HepG2 (cell line): ENCODE measurements around the gene SYCE3. TPM values are rescaled to one million over a fixed set of nuclear protein-coding genes. Genes with fewer than 3 reads are reported as not detected.

ENCODE experiments used
- ATAC-seq: fragments of 200-7000 bp; cut with Tn5 transposase; 3 replicates; pipeline ENCODE4 v1.9.1; 2020; ENCODE audit warnings: mild to moderate bottlenecking, moderate library complexity
- BruUV-seq: library from RNA; stranded (reverse); fragments of 400-500 nt; replicated peaks from 2 replicates; lab custom pipeline; 2021; lab: Mats Ljungman, UMichigan
- CTCF ChIA-PET: fragments of 300-600 bp; formaldehyde crosslinking; extraction: SDS; loops from one replicate; lab custom pipeline; 2021; ENCODE audit warnings: low total read pairs, inconsistent platforms, low intra/inter-chr PET ratio; lab: Yijun Ruan, JAX
- POLR2A ChIA-PET: fragments of 350-600 bp; sonication (Branson Sonifier 250); formaldehyde crosslinking; loops from one replicate; lab custom pipeline; 2020; ENCODE audit warnings: antibody characterized with exemption, inconsistent platforms; lab: Yijun Ruan, JAX
- DNase-seq: peaks from one replicate; pipeline ENCODE4 v3.0.0-alpha.2; 2015; ENCODE audit warnings: low spot score
- FAIRE-seq: peaks from 3 replicates; lab custom pipeline; 2011; peaks lifted over from hg19 to GRCh38; lab: Jason Lieb, UNC
- H2AFZ ChIP-seq: one replicate; pipeline ENCODE4 v1.6.1; 2011; ENCODE audit warnings: low read length, inconsistent platforms
- H3K27ac ChIP-seq: fragments of 300-600 bp; 3 replicates; pipeline ENCODE4 v1.8.0; 2011; ENCODE audit warnings: mixed run types, mild to moderate bottlenecking, mixed read lengths, low read length, inconsistent platforms; ENCODE audit not compliant: insufficient read depth; ENCODE audit errors: extremely low read length
- H3K27me3 ChIP-seq, 2 experiments: fragments of 200-600 bp in 1 of 2; 2 replicates in 1 of 2; 3 replicates in 1 of 2; pipeline versions ENCODE4 v1.6.0 to v1.8.0; 2011; ENCODE audit warnings: low read length in 2 of 2, mild to moderate bottlenecking in 2 of 2, moderate library complexity in 2 of 2, inconsistent platforms in 1 of 2; ENCODE audit not compliant: insufficient read depth in 2 of 2, control insufficient read depth in 1 of 2
- H3K36me3 ChIP-seq, 2 experiments: fragments of 200-600 bp in 1 of 2; replicated peaks in 1 of 2; 2 replicates in 1 of 2; 3 replicates in 1 of 2; pipeline versions ENCODE4 v1.5.1 to v1.8.0; 2011; ENCODE audit warnings: low read length in 2 of 2, inconsistent platforms in 1 of 2; ENCODE audit not compliant: insufficient read depth in 2 of 2, control insufficient read depth in 1 of 2
- H3K4me1 ChIP-seq: 2 replicates; pipeline ENCODE4 v1.5.1; 2012; ENCODE audit warnings: low read length, inconsistent platforms; ENCODE audit not compliant: insufficient read depth
- H3K4me2 ChIP-seq: 2 replicates; pipeline ENCODE4 v1.6.0; 2011; ENCODE audit warnings: low read depth, low read length, inconsistent platforms
- H3K4me3 ChIP-seq, 3 experiments: fragments of 200-600 bp in 1 of 3; sonication (generic), shearing (Covaris generic) in 1 of 3; replicated peaks in 1 of 3; 2 replicates each; pipeline ENCODE4 v1.5.1; 2011 to 2016; ENCODE audit warnings: low read length in 3 of 3, inconsistent platforms in 2 of 3, low read depth in 2 of 3, mild to moderate bottlenecking in 2 of 3, control low read depth in 1 of 3, mixed read lengths in 1 of 3; ENCODE audit not compliant: insufficient read depth in 1 of 3
- H3K79me2 ChIP-seq: one replicate; pipeline ENCODE4 v1.6.1; 2011; ENCODE audit warnings: low read length, inconsistent platforms; ENCODE audit not compliant: insufficient read depth
- H3K9ac ChIP-seq: 2 replicates; pipeline ENCODE4 v1.6.0; 2011; ENCODE audit warnings: mild to moderate bottlenecking, low read depth, low read length, inconsistent platforms; ENCODE audit not compliant: insufficient read depth
- H3K9me3 ChIP-seq: 2 replicates; pipeline ENCODE4 v1.5.1; 2012; ENCODE audit warnings: mild to moderate bottlenecking, low read length
- H4K20me1 ChIP-seq: 2 replicates; pipeline ENCODE4 v1.6.0; 2011; ENCODE audit warnings: inconsistent platforms, mild to moderate bottlenecking, low read length, moderate library complexity; ENCODE audit not compliant: insufficient read depth
- BRD4 ChIP-seq: sonication (generic); formaldehyde crosslinking; IDR thresholded peaks from 2 replicates; pipeline ENCODE4 v1.4.0; 2020; ENCODE audit warnings: missing genetic modification reagents
- CREB3 ChIP-seq: sonication (generic); formaldehyde crosslinking; IDR thresholded peaks from 2 replicates; pipeline ENCODE4 v1.5.0; 2020; ENCODE audit warnings: missing genetic modification reagents
- NFKBIZ ChIP-seq: IDR thresholded peaks from 2 replicates; pipeline ENCODE4 v1.6.1; 2018; ENCODE audit warnings: missing genetic modification reagents, missing compliant biosample characterization
- NFRKB ChIP-seq: fragments of 450-650 bp; IDR thresholded peaks from 2 replicates; pipeline ENCODE4 v1.6.1; 2017
- PAF1 ChIP-seq: IDR thresholded peaks from 2 replicates; pipeline ENCODE4 v1.6.1; 2016; ENCODE audit warnings: missing genetic modification reagents, missing compliant biosample characterization
- PLRG1 ChIP-seq: fragments of 450-650 bp; conservative IDR thresholded peaks from 2 replicates; pipeline ENCODE4 v1.6.1; 2016
- RELA ChIP-seq: sonication (generic); formaldehyde crosslinking; IDR thresholded peaks from 2 replicates; pipeline ENCODE4 v1.4.0; 2020; ENCODE audit warnings: missing genetic modification reagents
- SMARCC2 ChIP-seq: fragments of 450-650 bp; IDR thresholded peaks from 2 replicates; pipeline ENCODE4 v1.6.1; 2017; ENCODE audit warnings: antibody characterized with exemption, mild to moderate bottlenecking
- ZBTB2 ChIP-seq: sonication (generic); formaldehyde crosslinking; IDR thresholded peaks from 2 replicates; pipeline ENCODE4 v1.8.0; 2022; ENCODE audit warnings: low read depth, missing genetic modification reagents
- ZFP62 ChIP-seq: sonication (generic); formaldehyde crosslinking; IDR thresholded peaks from 2 replicates; pipeline ENCODE4 v1.4.0; 2020; ENCODE audit warnings: missing genetic modification reagents
- ZNF10 ChIP-seq: sonication (generic); formaldehyde crosslinking; IDR thresholded peaks from 2 replicates; pipeline ENCODE4 v1.4.0; 2020; ENCODE audit warnings: mild to moderate bottlenecking, low read depth, missing genetic modification reagents, borderline replicate concordance
- ZNF205 ChIP-seq: IDR thresholded peaks from 2 replicates; pipeline ENCODE4 v1.6.1; 2018; ENCODE audit warnings: missing biosample characterization, missing genetic modification reagents
- ZNF329 ChIP-seq: sonication (generic); formaldehyde crosslinking; IDR thresholded peaks from 2 replicates; pipeline ENCODE4 v1.9.0; 2021; ENCODE audit warnings: low read depth, mild to moderate bottlenecking, missing genetic modification reagents
- ZNF598 ChIP-seq: sonication (generic); formaldehyde crosslinking; IDR thresholded peaks from 2 replicates; pipeline ENCODE4 v1.5.1; 2020; ENCODE audit warnings: mild to moderate bottlenecking, missing genetic modification reagents, borderline replicate concordance
- ZNF75D ChIP-seq: sonication (generic); formaldehyde crosslinking; IDR thresholded peaks from 2 replicates; pipeline ENCODE4 v1.8.1; 2023; ENCODE audit warnings: missing genetic modification reagents, mild to moderate bottlenecking, borderline replicate concordance
- ZNF761 ChIP-seq: sonication (generic); formaldehyde crosslinking; conservative IDR thresholded peaks from 2 replicates; pipeline ENCODE4 v1.4.0; 2020; ENCODE audit warnings: mild to moderate bottlenecking, missing genetic modification reagents
- ZSCAN20 ChIP-seq: sonication (generic); formaldehyde crosslinking; IDR thresholded peaks from 2 replicates; pipeline ENCODE4 v1.4.0; 2020; ENCODE audit warnings: missing genetic modification reagents, mild to moderate bottlenecking, borderline replicate concordance
- WGBS: methylation state at CpG from one replicate; pipeline ENCODE4 v1.1.6; 2017; ENCODE audit warnings: low lambda C conversion rate; 5-methylcytosine and 5-hydroxymethylcytosine counted together
- in situ Hi-C: cut with HindIII; loops from 2 replicates; pipeline ENCODE4 v1.10.0; 2017; ENCODE audit warnings: low pct_unique_long_range_greater_than_20kb; ENCODE audit not compliant: extremely low pct_ligation_motif_present
- intact Hi-C: fragments of 100-400 bp; cut with micrococcal nuclease; formaldehyde crosslinking; loops from one replicate; pipeline ENCODE4 v1.10.0; 2022; ENCODE audit not compliant: unreplicated experiment
- polyA plus RNA-seq, 8 experiments: library from polyadenylated mRNA; depleted of rRNA in 3 of 8; stranded (reverse) in 7 of 8; unstranded in 1 of 8; fragments of >200 nt; fragmentation: Illumina TruSeq in 4 of 8; extraction: Trizol in 4 of 8; gene quantifications; 2 replicates each; pipeline versions ENCODE4 v1.2.1 to v1.2.3, GENCODE V29; 2011 to 2016; ENCODE audit warnings: low read depth in 4 of 8, missing spikeins in 1 of 8, mixed read lengths in 1 of 8; ENCODE audit not compliant: insufficient read depth in 1 of 8
- total RNA-seq, 5 experiments: library from RNA; depleted of rRNA; stranded (reverse); fragments of >200 nt; fragmentation: Illumina TruSeq; extraction: Trizol; gene quantifications; 2 replicates each; pipeline ENCODE4 v1.2.3, GENCODE V29; 2016; ENCODE audit warnings: low read depth in 1 of 5
- TF ChIP-seq, protein P1 (sequence below): sonication (generic); formaldehyde crosslinking; IDR thresholded peaks from 2 replicates; pipeline ENCODE4 v1.4.0; 2020; ENCODE audit warnings: mild to moderate bottlenecking, missing genetic modification reagents, borderline replicate concordance

SYCE3 gene
- total and polyA plus RNA-seq, 2 of the 13 experiments (the other 11 are each of a cell fraction or from before 2014, with no cell fraction given), result not detected

GRCh38 chr22:50546326-50547262 is 16.1 kb downstream of the SYCE3 start:
- POLR2A ChIA-PET, result interaction anchor here (0.9 to 4.2 kb wide), 13 partner anchors 10 to 284 kb away, joined by 3 to 34 read pairs (median 7); partner anchors contain the start of genes CHKB, LMF2, NCAPH2 and SCO2
- TF ChIP-seq ZNF10, result no peak
- no peak for TF ChIP-seq ZBTB2 (CRISPR knock-in tag)
- TF ChIP-seq, protein P1, sequence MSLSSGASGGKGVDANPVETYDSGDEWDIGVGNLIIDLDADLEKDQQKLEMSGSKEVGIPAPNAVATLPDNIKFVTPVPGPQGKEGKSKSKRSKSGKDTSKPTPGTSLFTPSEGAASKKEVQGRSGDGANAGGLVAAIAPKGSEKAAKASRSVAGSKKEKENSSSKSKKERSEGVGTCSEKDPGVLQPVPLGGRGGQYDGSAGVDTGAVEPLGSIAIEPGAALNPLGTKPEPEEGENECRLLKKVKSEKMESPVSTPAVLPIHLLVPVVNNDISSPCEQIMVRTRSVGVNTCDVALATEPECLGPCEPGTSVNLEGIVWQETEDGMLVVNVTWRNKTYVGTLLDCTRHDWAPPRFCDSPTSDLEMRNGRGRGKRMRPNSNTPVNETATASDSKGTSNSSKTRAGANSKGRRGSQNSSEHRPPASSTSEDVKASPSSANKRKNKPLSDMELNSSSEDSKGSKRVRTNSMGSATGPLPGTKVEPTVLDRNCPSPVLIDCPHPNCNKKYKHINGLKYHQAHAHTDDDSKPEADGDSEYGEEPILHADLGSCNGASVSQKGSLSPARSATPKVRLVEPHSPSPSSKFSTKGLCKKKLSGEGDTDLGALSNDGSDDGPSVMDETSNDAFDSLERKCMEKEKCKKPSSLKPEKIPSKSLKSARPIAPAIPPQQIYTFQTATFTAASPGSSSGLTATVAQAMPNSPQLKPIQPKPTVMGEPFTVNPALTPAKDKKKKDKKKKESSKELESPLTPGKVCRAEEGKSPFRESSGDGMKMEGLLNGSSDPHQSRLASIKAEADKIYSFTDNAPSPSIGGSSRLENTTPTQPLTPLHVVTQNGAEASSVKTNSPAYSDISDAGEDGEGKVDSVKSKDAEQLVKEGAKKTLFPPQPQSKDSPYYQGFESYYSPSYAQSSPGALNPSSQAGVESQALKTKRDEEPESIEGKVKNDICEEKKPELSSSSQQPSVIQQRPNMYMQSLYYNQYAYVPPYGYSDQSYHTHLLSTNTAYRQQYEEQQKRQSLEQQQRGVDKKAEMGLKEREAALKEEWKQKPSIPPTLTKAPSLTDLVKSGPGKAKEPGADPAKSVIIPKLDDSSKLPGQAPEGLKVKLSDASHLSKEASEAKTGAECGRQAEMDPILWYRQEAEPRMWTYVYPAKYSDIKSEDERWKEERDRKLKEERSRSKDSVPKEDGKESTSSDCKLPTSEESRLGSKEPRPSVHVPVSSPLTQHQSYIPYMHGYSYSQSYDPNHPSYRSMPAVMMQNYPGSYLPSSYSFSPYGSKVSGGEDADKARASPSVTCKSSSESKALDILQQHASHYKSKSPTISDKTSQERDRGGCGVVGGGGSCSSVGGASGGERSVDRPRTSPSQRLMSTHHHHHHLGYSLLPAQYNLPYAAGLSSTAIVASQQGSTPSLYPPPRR (CRISPR knock-in tag), result no peak
- no peak for TF ChIP-seq ZSCAN20 (CRISPR knock-in tag)
- TF ChIP-seq ZNF761 (CRISPR knock-in tag), result no peak
- TF ChIP-seq ZNF75D (CRISPR knock-in tag), result no peak
- no peak for TF ChIP-seq ZFP62 (CRISPR knock-in tag)
- TF ChIP-seq PLRG1, result no peak
- TF ChIP-seq CREB3 (CRISPR knock-in tag), result no peak
- no peak for TF ChIP-seq ZNF598
- no peak for TF ChIP-seq ZNF205 (CRISPR knock-in tag)
- no peak for TF ChIP-seq SMARCC2
- TF ChIP-seq NFRKB, result no peak
- TF ChIP-seq ZNF329 (CRISPR knock-in tag), result no peak
- no peak for TF ChIP-seq RELA
- no peak for TF ChIP-seq BRD4 (CRISPR knock-in tag)
- no peak for TF ChIP-seq PAF1 (CRISPR knock-in tag)
- TF ChIP-seq NFKBIZ, result no peak

More at GRCh38 chr22:50546326-50547262, 16.1 kb downstream of the SYCE3 start:
- FAIRE-seq, result no peak
- H4K20me1 ChIP-seq, result no peaks in the 10 kb centered on the region
- no peak overlapping the region for H2AFZ ChIP-seq
- DNase-seq, result no peak
- 68% methylated on average over 31 of the region's 78 CpGs for WGBS
- H3K9me3 ChIP-seq, result no peaks in the 10 kb centered on the region
- peak; percentile 38 for ATAC-seq
- no TSS peak for BruUV-seq
- H3K27me3 ChIP-seq, result peaks cover 3 to 30% of the 10 kb centered on the region in 2 experiments
- H3K27ac ChIP-seq, result no peak overlapping the region
- H3K4me1 ChIP-seq, result peaks cover 19% of the 10 kb centered on the region
- intact Hi-C loops (no loop called here), in situ Hi-C loops (no loop called here)
- CTCF ChIA-PET, result no interaction called here
- H3K9ac ChIP-seq, result no peak overlapping the region
- H3K36me3 ChIP-seq, result no peaks in the 10 kb centered on the region
- peak overlapping the region in 2 of 3 experiments; percentile 33 to 48; a peak in 3 of 6 replicates for H3K4me3 ChIP-seq
- H3K79me2 ChIP-seq, result no peaks in the 10 kb centered on the region
- peak overlapping the region; percentile 45; the same call in 1 of the 2 replicates for H3K4me2 ChIP-seq
